ENCODE results near the gene DDX47. TPM values are rescaled to one million over a fixed set of nuclear protein-coding genes. Genes with fewer than 3 reads are reported as not detected.

Gene DDX47
- total and polyA plus RNA-seq, 2 experiments from 2014 or later, result 54.0 to 90.8 TPM

GRCh38 chr12:12818701-12819100 is 5.6 kb downstream of the DDX47 start (continued):
- no peak for TF ChIP-seq REST (IDR thresholded peaks at IDR 0.05; ENCODE audit: unreplicated experiment)
- TF ChIP-seq STAT1 (IDR thresholded peaks at IDR 0.05; ENCODE audit: unreplicated experiment), result no peak
- TF ChIP-seq ZNF331 (CRISPR knock-in tag; IDR thresholded peaks at IDR 0.05; ENCODE audit: low read depth), result no peak
- TF ChIP-seq EZH2 (IDR thresholded peaks at IDR 0.05; ENCODE audit: low read depth, unreplicated experiment), result no peak
- no peak for TF ChIP-seq JUNB (IDR thresholded peaks at IDR 0.05; ENCODE audit: unreplicated experiment)
- TF ChIP-seq EZH2phosphoT487 (IDR thresholded peaks at IDR 0.05; ENCODE audit: unreplicated experiment), result no peak
- TF ChIP-seq CREB1 (CRISPR knock-in tag; IDR thresholded peaks at IDR 0.05; ENCODE audit: low read depth), result no peak

- Histone ChIP-seq H2AFZ (no peak overlapping the region), H3K9me2 (ENCODE audit: insufficient read depth) (no peaks in the 10 kb centered on the region), H3K27ac (ENCODE audit: low read depth) (no peak overlapping the region), H3K4me2 (no peak overlapping the region), H3K36me3 (ENCODE audit: insufficient read depth) (peaks cover 40% of the 10 kb centered on the region), H3K4me3 (no peak overlapping the region), H3K27me3 (ENCODE audit: insufficient read depth) (no peaks in the 10 kb centered on the region), H3K79me2 (replicated peaks; ENCODE audit: insufficient read depth) (peaks cover 74% of the 10 kb centered on the region), H4K20me1 (replicated peaks; ENCODE audit: insufficient read depth) (peaks cover 22% of the 10 kb centered on the region), H3K4me1 (ENCODE audit: insufficient read depth) (peaks cover under 1% of the 10 kb centered on the region; the same call in 1 of the 2 replicates), H3F3A (replicated peaks; ENCODE audit: low read depth) (no peaks in the 10 kb centered on the region)
- Mint-ChIP-seq H3K4me1 (no peaks in the 10 kb centered on the region; the same call in 2 of the 3 replicates), H3K4me3 (no peak overlapping the region), H3K9me3 (no peaks in the 10 kb centered on the region), H3K27me3 (ENCODE audit: insufficient read depth, low read depth, poor library complexity) (no peaks in the 10 kb centered on the region), H3K27ac (no peak overlapping the region), H3K36me3 (ENCODE audit: low read depth) (peaks cover 55% of the 10 kb centered on the region)
- DNase-seq (ENCODE audit: low spot score) (no peak), ATAC-seq (no peak)
- TF ChIP-seq CREB1 (CRISPR knock-in tag; IDR thresholded peaks at IDR 0.05; ENCODE audit: low read depth) (no peak), ZNF462 (CRISPR knock-in tag; IDR thresholded peaks at IDR 0.05) (no peak)
Observed at GRCh38 chr12:12819221-12819620, 6.1 kb downstream of the DDX47 start.

Measured in GM23338 (cell line).